Fibroblast of skin of scalp (primary cell): Measurements from ENCODE around the gene CNGB1.
"Not testable (repeated sequence)": the region's sequence is repeated elsewhere in the genome, so short reads cannot be mapped to it uniquely, and the experiment has no call there.

Source experiments
- DNase-seq: peaks from one replicate; pipeline ENCODE4 v3.0.0-alpha.2; 2013

The CNGB1 gene

DNA sequence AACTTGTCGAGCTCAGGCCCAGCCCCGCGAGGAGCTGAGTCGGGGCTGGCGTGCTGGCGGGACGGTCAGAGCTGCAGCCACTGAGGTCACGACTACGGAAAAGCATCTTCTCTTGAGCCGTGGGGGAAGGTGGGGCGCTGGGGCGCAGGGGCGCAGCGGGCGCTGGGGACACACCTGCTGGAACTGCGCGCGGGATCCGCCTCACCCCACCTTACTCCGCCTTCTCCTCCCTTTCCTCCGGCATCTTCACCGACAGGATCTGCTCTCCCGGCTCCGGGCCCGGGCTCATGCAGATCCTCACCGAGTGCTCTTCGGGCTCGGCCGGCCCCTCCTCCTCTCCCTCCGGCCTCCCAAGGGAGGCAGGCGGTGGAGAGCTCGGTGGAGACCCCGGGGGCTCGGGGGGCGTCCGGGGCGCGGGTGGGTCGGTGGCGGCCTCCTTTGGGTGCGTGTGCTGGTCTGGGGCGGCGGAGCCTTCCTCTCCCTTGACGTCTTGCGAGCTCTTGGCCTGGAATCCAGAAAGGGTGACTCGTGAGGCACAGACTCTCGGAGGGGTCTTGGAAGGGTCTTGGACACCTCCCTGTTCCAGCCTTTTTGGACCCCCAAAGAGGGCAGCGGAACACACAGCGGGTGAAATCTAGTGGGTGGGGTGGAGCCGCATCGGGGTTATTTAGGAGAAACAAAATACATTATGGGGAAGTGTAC is 86.8 kb downstream of the CNGB1 start:
- no peak for DNase-seq

DNA sequence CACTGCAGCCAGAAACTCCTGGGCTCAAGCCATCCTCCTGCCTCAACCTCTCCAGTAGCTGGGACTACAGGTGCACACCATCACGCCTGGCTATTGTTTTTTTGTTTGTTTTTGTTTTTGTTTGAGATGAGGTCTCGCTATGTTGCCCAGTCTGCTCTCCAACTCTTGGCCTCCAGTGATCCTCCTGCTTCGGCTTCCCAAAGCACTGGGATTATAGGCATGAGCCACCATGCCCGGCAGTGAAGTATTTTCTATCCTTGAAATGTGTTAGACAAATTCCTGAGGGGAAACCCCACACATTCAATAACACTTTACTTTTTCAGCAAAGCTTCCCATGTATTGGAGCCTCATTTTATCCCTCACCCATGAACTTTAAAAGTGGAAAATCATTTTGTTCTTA is 87.4 kb downstream of the CNGB1 start:
- DNase-seq = no peak

DNA sequence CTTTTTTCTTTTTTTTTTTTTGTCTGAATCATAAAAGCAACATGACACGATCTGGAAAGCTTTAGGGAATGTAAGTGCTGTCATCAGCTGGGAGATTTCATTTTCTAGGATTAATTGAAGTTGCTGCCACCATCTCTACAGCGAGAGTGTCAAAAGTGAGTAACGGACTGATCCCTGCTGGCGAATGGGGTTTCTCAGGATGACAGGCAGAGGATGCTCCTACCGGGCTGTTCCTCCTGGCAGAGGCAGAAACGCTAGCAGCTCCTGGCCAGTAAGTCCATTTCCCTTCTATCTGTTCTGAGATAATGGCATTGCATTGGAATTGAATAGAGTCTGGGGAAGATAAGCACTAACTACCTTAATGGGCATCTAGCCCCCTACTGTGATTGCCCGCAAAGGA is 88.1 kb downstream of the CNGB1 start:
- DNase-seq = peak; percentile 78

DNA sequence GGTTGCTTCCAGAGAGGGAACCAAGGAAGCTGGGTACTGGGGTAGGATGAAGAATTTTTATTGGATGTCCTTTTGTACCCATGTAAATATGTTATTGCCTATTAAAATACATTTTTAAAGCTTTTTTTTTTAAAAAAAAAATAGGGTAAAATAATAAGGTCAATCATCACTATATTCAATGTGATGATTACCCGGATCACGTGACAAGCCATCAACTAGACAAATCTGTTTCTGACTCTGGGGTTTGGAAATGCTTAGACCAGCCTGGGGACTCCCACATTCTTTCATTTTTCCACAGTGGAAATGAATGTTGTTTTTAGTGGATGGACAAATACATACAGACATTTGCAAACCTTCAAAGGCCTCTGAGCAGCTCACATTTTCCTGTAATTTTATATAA is 88.7 kb downstream of the CNGB1 start:
- no peak for DNase-seq

DNA sequence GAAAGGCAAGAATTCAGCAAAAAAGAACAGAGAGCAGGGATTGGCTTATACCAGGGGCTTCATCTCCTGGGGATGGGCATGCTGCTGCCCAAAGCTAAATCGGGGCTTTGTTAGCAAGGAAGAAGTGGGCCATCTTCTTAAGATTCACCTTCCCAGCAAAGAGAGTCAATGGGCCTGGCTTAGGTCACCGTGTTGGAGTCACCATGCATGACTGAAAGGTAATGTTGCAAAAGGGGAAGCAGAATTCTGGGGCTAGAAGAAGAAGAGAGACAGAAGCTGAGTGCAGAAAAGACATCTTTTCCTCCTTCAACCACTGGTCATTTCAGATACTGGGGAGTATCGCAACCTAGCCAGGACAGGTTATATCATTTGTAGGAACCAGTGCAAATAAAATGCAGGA is 92.3 kb downstream of the CNGB1 start:
- no peak for DNase-seq

DNA sequence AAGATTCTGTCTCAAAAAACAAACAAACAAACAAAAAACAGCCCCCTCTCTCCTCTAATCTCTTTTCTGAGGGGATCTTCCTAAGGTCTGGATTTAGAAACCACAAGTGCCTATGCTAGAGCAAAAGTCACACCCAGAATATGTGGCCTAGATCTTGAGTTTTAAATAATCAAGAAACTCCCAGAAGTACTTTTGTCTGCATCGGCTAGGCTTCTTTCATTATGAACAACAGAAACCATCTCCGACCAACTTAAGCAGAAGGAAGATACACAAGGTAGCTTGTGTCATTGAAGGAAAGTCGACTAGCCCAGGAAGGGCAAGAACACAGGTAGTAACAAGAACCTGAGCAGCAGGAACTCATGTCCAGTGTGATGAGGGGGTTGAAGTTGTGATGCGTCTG is 94.7 kb downstream of the CNGB1 start:
- DNase-seq = no peak

DNA sequence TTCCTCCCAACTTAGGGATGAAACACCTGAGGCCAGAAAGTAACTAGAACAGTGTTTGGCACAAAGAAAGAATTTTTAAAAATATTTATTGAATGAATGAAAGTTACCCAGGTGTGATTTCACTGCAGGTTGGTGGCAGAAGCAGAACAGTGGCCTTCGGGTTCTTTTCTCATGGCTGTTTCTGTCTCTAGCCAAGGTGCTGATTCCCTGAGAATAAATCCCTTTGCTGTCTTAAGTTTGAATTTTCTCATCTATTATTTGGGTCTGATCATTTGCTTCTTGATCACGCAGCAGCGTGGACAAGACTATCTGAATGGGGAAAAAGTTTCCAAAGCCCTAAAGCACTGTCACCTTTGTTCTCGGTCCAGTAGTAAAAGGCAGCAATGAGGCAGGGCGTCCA is 95.6 kb downstream of the CNGB1 start:
- no peak for DNase-seq

DNA sequence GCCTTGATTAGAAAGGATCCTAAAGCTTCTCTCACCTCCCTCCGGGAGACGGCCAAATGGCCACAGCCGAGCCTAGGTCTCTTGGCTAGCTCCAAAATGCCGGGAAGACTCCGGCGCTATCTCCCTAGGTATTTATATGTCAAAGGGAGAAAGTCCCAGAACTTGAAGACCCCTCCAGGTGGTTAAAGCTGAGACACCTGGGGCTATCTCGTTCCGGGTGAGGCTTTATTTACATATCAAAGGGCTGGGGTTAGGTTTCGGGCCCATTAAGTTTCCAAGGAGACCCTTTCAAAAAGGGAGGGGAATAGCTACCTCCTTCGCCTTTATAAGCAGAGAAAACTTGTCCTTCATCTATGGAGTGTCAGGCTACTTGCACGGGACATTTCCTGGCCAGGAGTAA is 97.7 kb downstream of the CNGB1 start:
- DNase-seq = no peak

DNA sequence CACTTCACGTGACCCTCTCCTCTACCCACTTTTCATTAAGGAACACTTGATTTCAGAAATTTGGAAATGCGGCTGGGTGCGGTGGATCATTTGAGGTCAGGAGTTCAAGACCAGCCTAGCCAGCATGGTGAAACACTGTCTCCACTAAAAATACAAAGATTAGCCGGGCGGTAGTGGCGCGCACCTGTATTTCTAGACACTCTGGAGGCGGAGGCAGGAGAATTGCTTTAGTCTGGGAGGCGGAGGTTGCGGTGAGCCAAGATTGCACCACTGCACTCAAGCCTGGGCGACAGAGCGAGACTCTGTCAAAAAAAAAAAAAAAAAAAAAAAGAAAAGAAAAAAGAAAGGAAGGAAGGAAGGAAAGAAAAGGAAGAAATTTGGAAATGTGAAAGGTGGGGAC is 98.2 kb downstream of the CNGB1 start:
- not testable (repeated sequence) for DNase-seq

DNA sequence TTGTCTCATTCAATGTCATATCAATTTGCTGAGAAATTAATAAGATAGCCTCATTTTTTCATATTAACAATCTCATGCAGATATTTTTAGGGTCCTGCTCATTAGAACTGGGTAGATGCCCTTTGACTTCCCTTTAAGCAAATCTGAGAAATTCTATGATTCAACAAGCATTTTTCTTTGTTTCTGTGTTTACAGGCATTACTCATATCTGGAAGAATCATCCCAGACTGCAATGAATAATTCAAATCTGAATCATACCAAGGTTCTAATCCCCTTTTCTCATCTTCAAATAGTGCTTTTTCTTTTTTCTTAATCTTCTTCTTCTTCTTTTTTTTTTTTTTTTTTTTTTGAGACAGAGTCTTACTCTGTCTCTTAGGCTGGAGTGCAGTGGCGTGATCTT is 99.5 kb downstream of the CNGB1 start:
- peak; percentile 80 for DNase-seq

DNA sequence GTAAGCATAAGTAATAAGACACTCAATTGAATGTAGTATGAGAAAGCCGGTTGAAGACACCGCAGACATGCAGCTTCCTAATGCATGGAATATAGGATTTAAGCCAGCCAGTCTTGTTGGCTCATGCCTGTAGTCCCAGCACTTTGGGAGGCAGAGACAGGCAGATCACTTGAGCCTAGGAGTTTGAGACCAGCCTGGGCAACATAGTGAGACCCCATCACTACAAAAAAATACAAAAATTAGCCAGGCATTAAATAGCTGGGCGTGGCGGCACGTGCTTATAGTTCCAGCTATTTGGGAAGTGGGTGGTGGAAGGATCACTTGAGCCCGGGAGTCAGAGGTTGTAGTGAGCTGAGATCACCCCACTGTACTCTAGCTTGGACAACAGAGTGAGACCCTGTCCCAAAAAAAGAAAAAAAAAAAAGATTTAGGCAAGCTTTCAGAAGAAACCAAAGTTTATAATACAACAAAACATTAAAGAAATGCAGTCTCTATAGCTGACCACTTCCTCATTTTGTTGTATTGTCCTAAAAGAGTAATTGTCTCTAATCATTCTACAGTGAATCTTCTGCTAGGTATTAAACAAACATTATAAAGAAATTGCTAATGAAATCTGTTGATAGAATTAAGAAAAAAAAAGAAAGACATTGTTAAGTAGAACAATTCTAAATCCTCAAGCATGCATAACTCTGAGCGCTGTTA is 100.0 kb downstream of the CNGB1 start:
- no peak for DNase-seq

DNA sequence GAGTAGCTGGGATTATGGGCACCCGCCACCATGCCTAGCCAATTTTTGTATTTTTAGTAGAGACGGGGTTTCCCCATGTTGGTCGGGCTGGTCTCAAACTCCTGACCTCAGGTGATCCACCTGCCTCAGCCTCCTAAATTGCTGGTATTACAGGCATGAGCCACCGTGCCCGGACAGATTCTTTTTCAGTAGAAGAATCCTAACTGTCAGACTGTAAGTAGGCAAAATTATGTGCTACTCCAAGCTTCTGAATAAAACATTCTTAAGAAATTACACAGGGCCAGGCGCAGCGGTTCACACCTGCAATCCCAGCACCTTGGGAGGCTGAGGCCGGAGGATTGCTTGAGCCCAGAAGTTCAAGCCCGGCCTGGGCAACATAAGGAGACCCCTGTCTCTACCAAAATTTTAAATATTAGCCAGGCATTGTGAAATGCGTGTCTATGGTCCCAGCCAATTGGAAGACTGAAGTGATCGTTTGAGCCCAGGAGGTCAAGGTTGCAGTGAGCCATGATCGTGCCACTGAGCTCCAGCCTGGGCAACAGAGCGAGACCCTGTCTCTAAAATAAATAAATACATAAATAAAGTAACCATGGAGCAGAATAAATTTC is 101.9 kb downstream of the CNGB1 start:
- DNase-seq = no peak

DNA sequence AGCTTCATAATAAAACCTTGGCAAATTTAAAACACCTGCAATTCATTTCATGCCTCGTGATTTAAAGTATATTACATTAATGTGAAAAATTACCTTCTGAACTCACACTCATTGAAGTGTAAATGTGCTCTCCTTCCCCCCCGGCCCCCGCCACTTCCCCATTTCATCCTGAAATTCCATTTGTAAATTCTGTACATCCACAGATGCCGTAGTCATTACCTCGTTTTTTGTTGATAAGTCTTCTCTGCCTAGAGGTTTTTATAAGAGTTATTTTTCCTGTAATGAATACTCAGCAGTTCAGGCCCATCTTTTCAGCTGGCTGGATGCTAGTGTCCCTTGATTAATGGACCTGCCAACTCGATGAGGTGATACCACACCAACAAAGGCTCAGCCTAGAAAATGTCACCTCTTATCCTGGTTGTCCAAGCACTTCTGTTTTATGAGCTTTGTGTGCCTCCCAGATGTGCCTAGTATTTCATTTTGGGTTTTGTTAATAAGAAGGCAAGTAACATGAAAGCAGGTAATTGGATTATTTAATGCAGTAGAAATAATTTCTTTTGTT is 103.8 kb downstream of the CNGB1 start:
- DNase-seq = no peak

DNA sequence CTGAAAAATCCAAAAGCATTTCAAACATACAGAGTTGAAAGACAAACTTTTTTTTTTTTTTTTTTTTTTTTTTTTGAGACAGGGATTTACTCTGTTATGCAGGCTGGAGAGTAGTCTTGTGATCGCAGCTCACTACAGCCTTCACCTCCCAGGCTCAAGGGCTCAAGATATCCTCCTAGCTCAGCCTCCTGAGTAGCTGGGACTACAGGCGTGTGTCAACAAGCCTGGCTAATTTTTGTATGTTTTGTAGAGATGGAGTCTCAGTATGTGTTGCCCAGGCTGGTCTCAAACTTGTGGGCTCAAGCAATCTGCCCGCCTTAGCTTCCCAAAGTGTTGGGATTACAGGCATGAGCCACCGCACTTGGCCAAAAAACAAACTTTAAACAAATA is 104.4 kb downstream of the CNGB1 start:
- no peak for DNase-seq

DNA sequence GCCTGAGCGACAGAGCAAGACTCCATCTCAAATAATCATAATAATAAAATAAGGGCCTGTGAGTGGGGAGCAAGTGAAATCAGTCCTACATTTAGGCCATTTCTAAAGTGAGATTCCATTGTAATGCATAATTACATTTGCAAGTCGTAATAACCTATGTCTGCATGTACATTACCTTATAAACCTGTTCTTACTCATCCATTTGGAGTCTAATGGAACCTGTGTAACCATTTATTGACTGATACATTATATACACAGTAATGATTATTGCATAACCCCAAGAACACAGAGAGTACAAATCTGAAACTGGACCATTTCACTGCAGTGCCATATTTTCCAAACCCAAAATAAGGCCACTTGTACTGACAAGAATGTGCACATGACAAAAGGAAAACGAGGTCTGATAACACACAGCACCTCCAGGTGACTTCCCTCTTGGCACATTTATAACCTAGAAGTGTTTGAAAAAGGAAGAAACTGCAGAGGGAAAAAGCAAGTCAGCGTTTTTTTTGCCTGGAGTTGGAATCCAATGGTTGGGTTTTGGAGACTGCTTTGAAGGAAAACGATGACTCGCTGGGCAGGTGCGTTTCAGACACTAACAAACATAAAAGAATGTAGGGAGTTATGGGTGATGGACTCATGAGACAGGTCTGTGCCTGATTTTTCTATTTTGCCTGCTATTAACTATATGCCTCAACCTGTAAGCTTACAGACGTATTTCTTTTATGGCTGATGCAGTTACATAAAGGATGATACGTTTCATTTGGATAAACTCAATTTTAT is 105.0 kb downstream of the CNGB1 start:
- DNase-seq = no peak

DNA sequence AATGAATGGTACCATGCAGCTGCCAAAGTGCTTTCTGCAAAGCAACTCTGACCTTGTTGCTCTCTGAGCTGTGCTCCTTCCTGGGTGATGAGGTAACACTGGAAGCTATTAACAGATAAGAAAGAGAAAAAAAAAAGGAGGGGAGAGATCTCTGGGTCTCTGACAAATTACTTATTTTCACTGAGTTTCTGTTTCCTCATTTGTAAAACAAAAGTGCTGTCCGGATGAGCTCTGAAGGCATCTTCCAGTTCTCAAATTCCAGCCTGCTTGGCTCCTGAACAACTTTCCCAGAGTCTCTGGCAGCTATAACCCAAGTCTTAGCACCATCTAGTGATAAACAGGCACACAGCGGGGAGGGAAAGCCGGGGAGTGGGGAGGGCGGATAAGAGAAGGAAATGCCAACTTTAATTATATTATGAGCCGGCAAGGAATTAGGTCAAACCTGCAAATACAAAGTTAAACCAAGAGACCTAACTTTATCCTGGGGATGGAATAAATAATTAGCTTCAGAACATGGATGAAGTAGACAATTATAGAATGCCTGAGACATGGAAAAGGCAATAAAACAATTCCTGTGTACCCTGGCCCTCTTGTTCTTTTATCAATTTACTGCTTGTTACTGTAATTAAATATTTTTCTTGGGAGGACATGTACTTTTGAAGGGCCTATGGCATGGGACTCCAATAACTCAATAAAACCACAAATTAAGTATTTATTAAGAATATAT is 107.3 kb downstream of the CNGB1 start:
- peak; percentile 82 for DNase-seq

DNA sequence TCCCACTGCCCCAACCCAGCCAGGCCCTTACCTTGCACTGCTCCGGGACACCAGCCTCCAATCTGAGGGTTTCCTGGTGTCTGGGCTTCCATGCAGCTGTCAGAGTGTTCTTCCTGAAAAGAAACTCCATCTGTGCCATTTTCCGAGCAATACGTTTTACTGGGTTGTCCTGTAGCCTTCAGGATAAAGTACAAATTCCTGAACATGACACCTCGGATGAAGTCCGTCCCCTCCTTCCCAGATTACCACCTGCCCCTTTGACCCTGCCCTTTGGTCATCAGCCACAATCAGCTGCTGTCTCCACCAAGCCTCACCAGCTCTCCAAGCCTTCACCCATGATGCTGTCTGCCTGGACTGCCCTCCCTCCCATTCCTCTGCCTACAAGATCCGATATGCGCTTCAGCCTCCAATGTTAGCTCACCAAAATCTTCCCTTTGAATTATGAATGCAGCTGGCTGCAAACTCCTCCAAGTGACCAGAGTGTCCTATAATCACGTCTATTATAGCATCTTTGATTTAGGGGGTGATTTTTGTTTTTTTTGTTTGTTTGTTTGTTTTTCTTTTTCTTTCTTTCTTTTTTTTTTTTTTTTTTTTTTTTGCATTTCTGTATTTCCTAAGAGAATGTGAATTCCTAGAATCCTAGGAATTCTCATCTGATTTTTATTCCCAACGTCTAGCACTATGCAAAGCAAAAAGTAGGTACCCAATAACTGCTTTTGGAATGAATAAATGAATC is 108.1 kb downstream of the CNGB1 start:
- DNase-seq = no peak

DNA sequence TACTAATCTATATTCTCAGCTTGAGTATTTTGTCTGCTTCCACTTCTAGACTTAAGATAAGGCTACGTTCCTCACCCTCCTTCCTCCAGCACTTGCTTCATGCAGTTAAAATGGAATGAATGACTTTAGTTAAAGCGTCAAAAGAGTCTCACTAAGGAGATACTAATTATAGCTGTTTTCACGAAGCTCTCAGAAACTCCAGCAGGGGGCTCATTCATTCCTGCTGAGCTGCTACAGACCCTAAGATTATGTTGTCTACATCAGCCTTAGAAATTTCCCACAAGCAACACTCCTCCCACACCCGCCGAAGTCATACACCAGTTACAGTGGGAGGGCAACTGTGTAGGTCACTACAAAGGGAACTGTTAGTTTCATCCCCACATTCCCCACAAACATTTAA is 111.6 kb downstream of the CNGB1 start:
- DNase-seq = peak; percentile 46

DNA sequence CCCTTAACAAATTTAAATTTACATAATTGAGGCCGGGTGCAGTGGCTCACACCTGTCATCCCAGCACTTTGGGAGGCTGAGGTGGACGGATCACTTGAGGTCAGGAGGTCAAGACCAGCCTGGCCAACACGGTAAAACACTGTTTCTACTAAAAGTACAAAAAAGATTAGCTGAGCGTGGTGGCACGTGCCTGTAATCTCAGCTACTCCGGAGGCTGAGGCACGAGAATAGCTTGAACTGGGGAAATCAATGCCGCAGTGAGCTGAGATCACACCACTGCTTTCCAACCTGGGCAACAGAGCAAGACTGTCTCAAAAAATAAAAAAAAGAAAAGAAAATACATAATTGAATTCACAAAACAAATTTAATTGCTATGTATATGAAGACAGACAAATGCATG is 112.3 kb downstream of the CNGB1 start:
- DNase-seq = no peak

DNA sequence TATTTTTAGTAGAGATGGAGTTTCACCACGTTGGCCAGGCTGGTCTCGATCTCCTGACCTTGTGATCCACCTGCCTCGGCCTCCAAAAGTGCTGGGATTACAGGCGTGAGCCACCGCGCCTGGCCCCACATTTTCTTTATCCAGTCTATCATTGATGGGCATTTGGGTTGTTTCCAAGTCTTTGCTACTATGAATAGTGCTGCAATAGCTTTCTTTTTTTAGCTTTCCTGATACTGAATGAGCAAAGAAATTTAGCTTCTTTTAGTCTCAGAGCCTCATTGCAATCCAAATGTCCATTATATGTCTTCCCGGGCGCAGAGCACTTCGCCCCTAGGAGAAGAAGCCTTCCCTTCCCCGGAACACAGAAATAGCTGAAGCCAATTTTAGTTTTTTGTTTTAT is 112.9 kb downstream of the CNGB1 start:
- DNase-seq = not testable (repeated sequence)

DNA sequence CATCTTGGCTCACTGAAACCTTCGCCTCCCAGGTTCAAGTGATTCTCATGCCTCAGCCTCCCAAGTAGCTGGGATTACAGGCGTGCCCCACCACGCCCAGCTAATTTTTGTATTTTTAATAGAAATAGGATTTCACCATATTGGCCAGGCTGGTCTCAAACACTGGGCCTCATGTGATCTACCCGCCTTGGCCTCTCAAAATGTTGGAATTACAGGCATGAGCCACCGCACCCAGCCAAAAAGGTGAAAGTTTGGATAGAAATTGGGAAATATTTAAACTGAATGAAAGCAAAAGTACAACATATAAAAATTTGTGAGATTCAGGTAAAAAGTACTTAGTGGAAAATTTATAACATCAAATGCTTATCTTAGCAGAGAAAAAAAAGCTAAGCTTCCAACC is 115.7 kb downstream of the CNGB1 start:
- DNase-seq = no peak

DNA sequence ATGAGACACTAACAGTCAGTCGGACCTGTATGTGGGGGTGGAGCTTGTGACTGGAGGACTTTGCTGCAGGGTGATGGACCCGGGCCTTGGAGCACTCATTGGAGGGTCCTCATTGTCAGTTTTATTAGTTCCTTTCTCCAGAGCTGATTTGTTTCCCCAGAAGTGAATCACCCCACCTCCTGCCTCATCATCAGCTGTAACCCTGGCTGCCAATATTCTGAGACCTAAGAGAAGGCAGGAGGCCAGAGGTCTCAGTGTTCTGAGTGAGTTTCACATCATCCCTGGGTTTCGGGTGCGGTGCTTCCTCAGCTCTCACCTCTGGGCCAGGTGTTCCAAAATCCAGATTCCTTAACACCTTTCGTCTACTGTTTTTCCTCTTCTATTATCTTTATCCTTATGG is 118.7 kb downstream of the CNGB1 start:
- DNase-seq = no peak
